H9 (cell line): ENCODE data around the gene VANGL2. TPM values are rescaled to one million over a fixed set of nuclear protein-coding genes. Genes with fewer than 3 reads are reported as not detected.

ENCODE experiments used
- DNase-seq: peaks from one replicate; pipeline ENCODE4 v3.0.0-alpha.2; 2017
- H2AFZ ChIP-seq: one replicate; pipeline ENCODE4 v1.6.1; 2013; ENCODE audit warnings: mild to moderate bottlenecking, low read length, control low read depth, moderate library complexity
- H2AK5ac ChIP-seq: 2 replicates; pipeline ENCODE4 v1.6.1; 2013; ENCODE audit warnings: low read length, control low read depth, mixed read lengths; ENCODE audit not compliant: insufficient read length
- H2BK120ac ChIP-seq: one replicate; pipeline ENCODE4 v1.6.1; 2013; ENCODE audit warnings: low read depth, mild to moderate bottlenecking, low read length, control low read depth, inconsistent platforms; ENCODE audit not compliant: poor library complexity, severe bottlenecking
- H2BK12ac ChIP-seq: 2 replicates; pipeline ENCODE4 v1.6.1; 2013; ENCODE audit warnings: low read length, control low read depth, mixed read lengths, low read depth; ENCODE audit not compliant: insufficient read length
- H2BK15ac ChIP-seq: 2 replicates; pipeline ENCODE4 v1.6.1; 2013; ENCODE audit warnings: low read depth, low read length, control low read depth
- H2BK20ac ChIP-seq: one replicate; pipeline ENCODE4 v1.6.1; 2013; ENCODE audit warnings: low read depth, mild to moderate bottlenecking, low read length, control low read depth, inconsistent platforms; ENCODE audit not compliant: poor library complexity, severe bottlenecking
- H2BK5ac ChIP-seq: 2 replicates; pipeline ENCODE4 v1.6.1; 2013; ENCODE audit warnings: low read length, control low read depth, mixed read lengths; ENCODE audit not compliant: insufficient read length
- H3K14ac ChIP-seq: 2 replicates; pipeline ENCODE4 v1.6.1; 2013; ENCODE audit warnings: low read length, control low read depth; ENCODE audit not compliant: insufficient read depth
- H3K18ac ChIP-seq: 2 replicates; pipeline ENCODE4 v1.6.1; 2013; ENCODE audit warnings: low read depth, mild to moderate bottlenecking, mixed read lengths, low read length, control low read depth; ENCODE audit not compliant: insufficient read length
- H3K23ac ChIP-seq: 2 replicates; pipeline ENCODE4 v1.6.1; 2013; ENCODE audit warnings: low read length, control low read depth, mixed read lengths, low read depth; ENCODE audit not compliant: insufficient read length
- H3K23me2 ChIP-seq: 2 replicates; pipeline ENCODE4 v1.6.1; 2013; ENCODE audit warnings: low read depth, mild to moderate bottlenecking, mixed read lengths, low read length, control low read depth; ENCODE audit not compliant: insufficient read length, poor library complexity, severe bottlenecking
- H3K27ac ChIP-seq: 2 replicates; pipeline ENCODE4 v1.5.1; 2013; ENCODE audit warnings: low read length, control low read depth, mixed read lengths, low read depth; ENCODE audit not compliant: insufficient read length
- H3K27me3 ChIP-seq: 2 replicates; pipeline ENCODE4 v1.6.1; 2013; ENCODE audit warnings: low read length, control low read depth, inconsistent platforms; ENCODE audit not compliant: insufficient read depth
- H3K4ac ChIP-seq: 2 replicates; pipeline ENCODE4 v1.6.1; 2013; ENCODE audit warnings: low read depth, mild to moderate bottlenecking, control low read depth, inconsistent platforms, low read length, moderate library complexity
- H3K4me1 ChIP-seq: 2 replicates; pipeline ENCODE4 v1.6.1; 2013; ENCODE audit warnings: low read length, control low read depth, inconsistent platforms; ENCODE audit not compliant: insufficient read depth
- H3K4me2 ChIP-seq: 2 replicates; pipeline ENCODE4 v1.6.1; 2013; ENCODE audit warnings: low read length, control low read depth, mixed read lengths; ENCODE audit not compliant: insufficient read length, insufficient read depth
- H3K56ac ChIP-seq: 2 replicates; pipeline ENCODE4 v1.6.1; 2013; ENCODE audit warnings: low read depth, mild to moderate bottlenecking, mixed read lengths, low read length, control low read depth; ENCODE audit not compliant: insufficient read length
- H3K79me1 ChIP-seq: 2 replicates; pipeline ENCODE4 v1.6.1; 2013; ENCODE audit warnings: low read depth, mild to moderate bottlenecking, moderate library complexity, low read length, control low read depth, inconsistent platforms; ENCODE audit not compliant: insufficient read depth, poor library complexity, severe bottlenecking
- H3K79me2 ChIP-seq: 2 replicates; pipeline ENCODE4 v1.6.1; 2013; ENCODE audit warnings: low read length, control low read depth, inconsistent platforms; ENCODE audit not compliant: insufficient read depth
- H3K9ac ChIP-seq: 2 replicates; pipeline ENCODE4 v1.6.1; 2013; ENCODE audit warnings: low read length, control low read depth, mixed read lengths; ENCODE audit not compliant: insufficient read length; ENCODE audit errors: extremely low read depth
- H3K9me3 ChIP-seq: one replicate; pipeline ENCODE4 v1.6.1; 2013; ENCODE audit warnings: low read depth, low read length, inconsistent platforms; ENCODE audit not compliant: control insufficient read depth
- H3T11ph ChIP-seq: one replicate; pipeline ENCODE4 v1.6.1; 2013; ENCODE audit warnings: mild to moderate bottlenecking, low read length, control low read depth, inconsistent platforms
- H4K20me1 ChIP-seq: one replicate; pipeline ENCODE4 v1.6.1; 2013; ENCODE audit not compliant: control insufficient read depth, insufficient read length, insufficient read depth
- H4K5ac ChIP-seq: 2 replicates; pipeline ENCODE4 v1.6.1; 2013; ENCODE audit warnings: low read depth, mild to moderate bottlenecking, mixed read lengths, low read length, control low read depth; ENCODE audit not compliant: insufficient read length
- H4K8ac ChIP-seq: replicated peaks from 2 replicates; pipeline ENCODE4 v1.6.1; 2013; ENCODE audit warnings: low read length, control low read depth, mixed read lengths, low read depth; ENCODE audit not compliant: insufficient read length
- H4K91ac ChIP-seq: 2 replicates; pipeline ENCODE4 v1.6.1; 2013; ENCODE audit warnings: low read depth, mild to moderate bottlenecking, moderate library complexity, mixed read lengths, low read length, control low read depth; ENCODE audit not compliant: insufficient read length
- H3K27ac Mint-ChIP-seq, 3 experiments: 2 replicates in 2 of 3; 3 replicates in 1 of 3; pipeline ENCODE4 v1.8.0; 2020 to 2021; ENCODE audit warnings: mixed read lengths in 3 of 3, mild to moderate bottlenecking in 1 of 3, moderate library complexity in 1 of 3
- H3K27me3 Mint-ChIP-seq: 2 replicates; pipeline ENCODE4 v1.8.0; 2021; ENCODE audit warnings: low read depth, mild to moderate bottlenecking, moderate library complexity, mixed read lengths
- H3K36me3 Mint-ChIP-seq, 3 experiments: 2 replicates in 2 of 3; 3 replicates in 1 of 3; pipeline ENCODE4 v1.8.0; 2020 to 2021; ENCODE audit warnings: low read depth in 3 of 3, mixed read lengths in 3 of 3; ENCODE audit not compliant: insufficient read depth in 1 of 3
- H3K4me1 Mint-ChIP-seq, 2 experiments: 2 replicates each; pipeline ENCODE4 v1.8.0; 2020; ENCODE audit warnings: mixed read lengths in 2 of 2
- H3K4me3 Mint-ChIP-seq, 2 experiments: 2 replicates in 1 of 2; 3 replicates in 1 of 2; pipeline ENCODE4 v1.8.0; 2020 to 2021; ENCODE audit warnings: mild to moderate bottlenecking in 2 of 2, mixed read lengths in 2 of 2, moderate library complexity in 1 of 2
- H3K9me3 Mint-ChIP-seq, 2 experiments: 2 replicates in 1 of 2; 3 replicates in 1 of 2; pipeline ENCODE4 v1.8.0; 2020; ENCODE audit warnings: mild to moderate bottlenecking in 2 of 2, mixed read lengths in 2 of 2, moderate library complexity in 1 of 2
- WGBS: extraction: QIAGEN DNeasy Blood & Tissue Kit; methylation state at CpG from one replicate; pipeline ENCODE4 v1.1.7; 2013; ENCODE audit warnings: missing lambda C conversion rate, low lambda C conversion rate, mixed read lengths; ENCODE audit not compliant: insufficient read length; ENCODE audit errors: extremely low coverage; 5-methylcytosine and 5-hydroxymethylcytosine counted together
- total RNA-seq: library from RNA; stranded (reverse); gene quantifications from 2 replicates; pipeline ENCODE4 v1.2.1, GENCODE V29; 2021
- TF ChIP-seq, protein P1 (sequence below): fragments of 200-600 bp; sonication (generic); conservative IDR thresholded peaks from 3 replicates; pipeline ENCODE4 v1.8.0; 2021; ENCODE audit warnings: antibody characterized with exemption, mild to moderate bottlenecking

VANGL2 gene
- total RNA-seq, 1 experiment from 2014 or later = 58.5 TPM

DNA sequence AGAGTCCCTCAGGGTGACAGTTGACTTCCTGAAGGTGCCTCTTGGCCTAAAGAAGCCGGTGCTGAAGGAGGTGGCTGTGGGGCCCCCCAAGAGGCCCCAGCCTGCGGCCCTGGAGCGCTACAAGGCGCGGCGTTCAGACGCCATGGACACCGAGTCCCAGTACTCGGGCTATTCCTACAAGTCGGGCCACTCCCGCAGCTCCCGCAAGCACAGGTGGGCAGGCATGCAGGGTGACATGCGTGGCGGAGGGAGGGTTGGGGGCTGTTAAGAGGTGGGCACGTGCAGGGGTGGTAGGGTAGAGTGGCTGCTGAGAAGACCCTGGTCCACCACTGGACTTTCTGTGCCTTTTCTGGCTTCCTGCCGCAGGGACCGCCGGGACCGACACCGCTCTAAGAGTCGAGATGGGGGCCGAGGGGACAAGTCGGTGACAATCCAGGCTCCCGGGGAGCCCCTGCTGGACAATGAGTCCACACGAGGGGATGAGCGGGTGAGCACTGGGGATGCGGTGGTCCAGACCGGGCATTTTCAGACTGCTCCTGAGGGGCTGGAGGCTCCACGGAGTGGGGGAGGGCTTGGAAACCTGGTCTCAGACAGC, 15.4 kb downstream of the VANGL2 start:
- no peak overlapping the region for H2AK5ac ChIP-seq
- H3K4me3 Mint-ChIP-seq = no peak overlapping the region
- no peak overlapping the region for H2BK20ac ChIP-seq
- TF ChIP-seq, protein P1, sequence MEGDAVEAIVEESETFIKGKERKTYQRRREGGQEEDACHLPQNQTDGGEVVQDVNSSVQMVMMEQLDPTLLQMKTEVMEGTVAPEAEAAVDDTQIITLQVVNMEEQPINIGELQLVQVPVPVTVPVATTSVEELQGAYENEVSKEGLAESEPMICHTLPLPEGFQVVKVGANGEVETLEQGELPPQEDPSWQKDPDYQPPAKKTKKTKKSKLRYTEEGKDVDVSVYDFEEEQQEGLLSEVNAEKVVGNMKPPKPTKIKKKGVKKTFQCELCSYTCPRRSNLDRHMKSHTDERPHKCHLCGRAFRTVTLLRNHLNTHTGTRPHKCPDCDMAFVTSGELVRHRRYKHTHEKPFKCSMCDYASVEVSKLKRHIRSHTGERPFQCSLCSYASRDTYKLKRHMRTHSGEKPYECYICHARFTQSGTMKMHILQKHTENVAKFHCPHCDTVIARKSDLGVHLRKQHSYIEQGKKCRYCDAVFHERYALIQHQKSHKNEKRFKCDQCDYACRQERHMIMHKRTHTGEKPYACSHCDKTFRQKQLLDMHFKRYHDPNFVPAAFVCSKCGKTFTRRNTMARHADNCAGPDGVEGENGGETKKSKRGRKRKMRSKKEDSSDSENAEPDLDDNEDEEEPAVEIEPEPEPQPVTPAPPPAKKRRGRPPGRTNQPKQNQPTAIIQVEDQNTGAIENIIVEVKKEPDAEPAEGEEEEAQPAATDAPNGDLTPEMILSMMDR = no peak
- H3K27ac Mint-ChIP-seq = peak overlapping the region in 2 of 3 experiments; percentile 37 to 65; a peak in 2 of 7 replicates
- no peak overlapping the region for H3K4me2 ChIP-seq
- no peaks in the 10 kb centered on the region for H3K27me3 Mint-ChIP-seq
- H3K9ac ChIP-seq = no peak overlapping the region
- no peak overlapping the region for H3K18ac ChIP-seq
- no peak overlapping the region for H2BK15ac ChIP-seq
- no peak overlapping the region for H2BK5ac ChIP-seq
- peaks cover 5% of the 10 kb centered on the region for H4K20me1 ChIP-seq
- no peaks in the 10 kb centered on the region; the same call in 1 of the 2 replicates for H3K4me1 ChIP-seq
- no peak overlapping the region for H3K23ac ChIP-seq
- H3K4ac ChIP-seq = no peak overlapping the region
- no peak overlapping the region for H2BK12ac ChIP-seq
- no peak overlapping the region for H4K91ac ChIP-seq
- no peak overlapping the region for H4K8ac ChIP-seq
- no CpG with 5 or more reads among the region's 29 CpGs for WGBS
- H3K9me3 Mint-ChIP-seq = no peaks in the 10 kb centered on the region
- peaks cover 22 to 51% (median 39%) of the 10 kb centered on the region in 3 experiments; a peak in 6 of 7 replicates for H3K36me3 Mint-ChIP-seq
- no peaks in the 10 kb centered on the region for H3K9me3 ChIP-seq
- H3K4me1 Mint-ChIP-seq = peaks cover 23 to 27% of the 10 kb centered on the region in 2 experiments
- no peak for DNase-seq
- H3K27ac ChIP-seq = no peak overlapping the region
- H2BK120ac ChIP-seq = no peak overlapping the region
- no peak overlapping the region for H3T11ph ChIP-seq
- H3K27me3 ChIP-seq = no peaks in the 10 kb centered on the region
- H3K14ac ChIP-seq = no peak overlapping the region
- no peaks in the 10 kb centered on the region for H3K23me2 ChIP-seq
- no peak overlapping the region for H2AFZ ChIP-seq
- peaks cover 3% of the 10 kb centered on the region; the same call in 1 of the 2 replicates for H3K79me2 ChIP-seq
- peaks cover 3% of the 10 kb centered on the region for H3K79me1 ChIP-seq
- no peak overlapping the region for H4K5ac ChIP-seq
- H3K56ac ChIP-seq = no peak overlapping the region
